GM10248 (cell line): Measurements from ENCODE around the gene CCDC24.

ENCODE experiments used
- CTCF ChIA-PET: fragments of 300-600 bp; sonication (Branson Sonifier 250); formaldehyde crosslinking; extraction: SDS; loops from one replicate; lab custom pipeline; 2021; ENCODE audit warnings: antibody characterized with exemption; lab: Yijun Ruan, JAX
- POLR2A ChIA-PET: fragments of 350-650 bp; sonication (Branson Sonifier 250); formaldehyde crosslinking; extraction: SDS; loops from one replicate; lab custom pipeline; 2020; ENCODE audit warnings: antibody characterized with exemption; lab: Yijun Ruan, JAX
- DNase-seq: peaks from one replicate; pipeline ENCODE4 v3.0.0; 2012; ENCODE audit errors: extremely low spot score
- TF ChIP-seq, protein P1 (sequence below): IDR thresholded peaks from 2 replicates; pipeline ENCODE4 v1.5.1; 2012; ENCODE audit warnings: mild to moderate bottlenecking, low read depth; ENCODE audit errors: extremely low read depth, missing control alignments, control extremely low read depth

CCDC24 gene

GRCh38 chr1:43953361-43953760 lies 38.0 kb upstream of the CCDC24 start:
- TF ChIP-seq, protein P1, sequence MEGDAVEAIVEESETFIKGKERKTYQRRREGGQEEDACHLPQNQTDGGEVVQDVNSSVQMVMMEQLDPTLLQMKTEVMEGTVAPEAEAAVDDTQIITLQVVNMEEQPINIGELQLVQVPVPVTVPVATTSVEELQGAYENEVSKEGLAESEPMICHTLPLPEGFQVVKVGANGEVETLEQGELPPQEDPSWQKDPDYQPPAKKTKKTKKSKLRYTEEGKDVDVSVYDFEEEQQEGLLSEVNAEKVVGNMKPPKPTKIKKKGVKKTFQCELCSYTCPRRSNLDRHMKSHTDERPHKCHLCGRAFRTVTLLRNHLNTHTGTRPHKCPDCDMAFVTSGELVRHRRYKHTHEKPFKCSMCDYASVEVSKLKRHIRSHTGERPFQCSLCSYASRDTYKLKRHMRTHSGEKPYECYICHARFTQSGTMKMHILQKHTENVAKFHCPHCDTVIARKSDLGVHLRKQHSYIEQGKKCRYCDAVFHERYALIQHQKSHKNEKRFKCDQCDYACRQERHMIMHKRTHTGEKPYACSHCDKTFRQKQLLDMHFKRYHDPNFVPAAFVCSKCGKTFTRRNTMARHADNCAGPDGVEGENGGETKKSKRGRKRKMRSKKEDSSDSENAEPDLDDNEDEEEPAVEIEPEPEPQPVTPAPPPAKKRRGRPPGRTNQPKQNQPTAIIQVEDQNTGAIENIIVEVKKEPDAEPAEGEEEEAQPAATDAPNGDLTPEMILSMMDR: no peak
- POLR2A ChIA-PET: no interaction called here

GRCh38 chr1:43954036-43954435 lies 37.4 kb upstream of the CCDC24 start:
- ChIA-PET CTCF (interaction anchor here (1.4 to 3.2 kb wide), 6 partner anchors 8 to 424 kb away, joined by 3 to 26 read pairs (median 8); partner anchors contain the start of genes ARTN and IPO13), POLR2A (no interaction called here)
- TF ChIP-seq, protein P1: no peak
- no peak for DNase-seq

More at GRCh38 chr1:43953361-43953760, 38.0 kb upstream of the CCDC24 start:
- DNase-seq: no peak
- CTCF ChIA-PET: interaction anchor here (0.5 to 3.2 kb wide), 6 partner anchors 7 to 190 kb away, joined by 3 to 26 read pairs (median 8); partner anchors contain the start of genes ARTN and IPO13

GRCh38 chr1:43956234-43956633 lies 35.2 kb upstream of the CCDC24 start:
- ChIA-PET POLR2A (no interaction called here), CTCF (interaction anchor here (1.5 to 5.4 kb wide), 3 partner anchors 10 to 22 kb away, joined by 3 to 33 read pairs (median 10); partner anchors contain the start of genes ARTN and IPO13)
- no peak for DNase-seq
- TF ChIP-seq, protein P1: no peak

DNA sequence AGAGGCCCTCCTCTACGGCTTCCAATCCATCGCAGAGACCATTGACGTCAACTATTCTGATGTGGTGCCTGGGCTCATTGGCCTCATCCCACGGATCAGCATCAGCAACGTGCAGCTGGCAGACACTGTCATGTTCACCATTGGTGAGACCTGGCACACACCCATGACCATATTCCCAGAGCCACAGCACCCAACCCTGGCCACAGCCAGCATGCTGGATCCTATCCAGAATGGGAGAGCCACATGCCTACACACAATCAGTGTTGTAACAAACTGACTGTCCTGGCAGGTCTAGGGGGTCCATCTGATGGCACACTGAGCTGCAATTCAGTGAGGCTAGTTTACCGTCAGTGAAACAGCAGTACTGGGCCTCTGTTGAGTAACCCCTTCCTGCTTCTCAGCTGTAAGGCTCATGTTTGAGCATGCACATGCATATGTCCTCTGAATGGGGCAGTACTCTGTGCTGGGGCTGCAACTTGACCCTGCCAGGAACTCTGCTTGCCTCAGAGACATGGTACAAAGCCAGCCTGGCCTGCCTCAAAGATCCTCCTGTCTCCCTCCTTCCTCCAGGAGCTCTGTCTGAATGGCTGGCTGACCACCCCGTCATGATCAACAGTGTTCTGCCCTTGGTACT lies 33.9 kb upstream of the CCDC24 start:
- TF ChIP-seq, protein P1: no peak
- POLR2A ChIA-PET: no interaction called here
- CTCF ChIA-PET: interaction anchor here (1.0 to 5.4 kb wide), 3 partner anchors 8 to 23 kb away, joined by 3 to 33 read pairs (median 3); partner anchors contain the start of gene ARTN
- DNase-seq: no peak

DNA sequence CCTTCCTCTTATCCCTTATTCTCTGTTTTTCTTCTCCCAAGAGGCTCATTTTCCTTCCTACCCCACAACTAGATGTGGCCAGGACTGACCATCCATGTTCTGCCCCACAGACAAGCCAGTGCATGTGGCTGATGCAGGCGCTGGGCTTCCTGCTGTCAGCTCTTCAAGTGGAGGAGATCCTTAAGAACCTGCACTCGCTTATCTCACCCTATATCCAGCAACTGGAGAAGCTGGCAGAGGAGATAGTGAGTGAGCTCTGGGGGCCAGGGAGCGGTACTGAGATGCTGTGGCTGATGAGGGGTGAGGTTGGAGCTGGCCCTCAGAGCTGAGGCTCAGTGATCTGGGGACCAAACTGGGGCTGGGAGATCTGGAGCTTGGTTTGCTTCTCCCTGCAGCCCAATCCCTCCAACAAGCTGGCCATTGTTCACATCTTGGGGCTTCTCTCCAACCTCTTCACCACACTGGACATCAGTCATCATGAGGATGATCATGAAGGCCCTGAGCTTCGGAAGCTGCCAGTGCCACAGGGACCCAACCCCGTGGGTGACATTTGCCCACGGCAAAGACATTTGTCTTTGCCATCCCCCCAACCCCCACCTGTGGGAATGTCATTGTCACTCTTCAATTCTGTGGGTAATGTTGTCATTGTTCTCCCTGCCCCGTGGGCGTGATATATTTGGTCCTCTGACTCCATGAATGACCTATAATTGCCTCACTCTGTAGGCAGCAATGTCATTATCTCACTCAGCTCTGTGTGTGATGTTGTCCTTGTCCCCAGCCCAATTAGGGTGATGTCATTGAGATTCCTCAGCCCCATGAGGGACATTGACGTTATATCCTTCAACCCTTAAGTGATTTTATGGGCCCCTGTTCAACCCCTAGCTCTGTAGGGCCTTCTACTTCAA lies 32.8 kb upstream of the CCDC24 start:
- DNase-seq: no peak
- CTCF ChIA-PET: interaction anchor here (0.8 to 5.4 kb wide), 3 partner anchors 10 to 24 kb away, joined by 3 to 33 read pairs (median 3); partner anchors contain the start of genes ARTN and IPO13
- POLR2A ChIA-PET: no interaction called here
- TF ChIP-seq, protein P1: no peak

GRCh38 chr1:43960798-43961197 lies 30.6 kb upstream of the CCDC24 start:
- TF ChIP-seq, protein P1: no peak
- CTCF ChIA-PET: no interaction called here
- no peak for DNase-seq
- POLR2A ChIA-PET: no interaction called here
